Esophagus muscularis mucosa (tissue), 4 donors: ENCODE measurements around the gene LRFN3. TPM values are rescaled to one million over a fixed set of nuclear protein-coding genes. Genes with fewer than 3 reads are reported as not detected.

ENCODE experiments used
- DNase-seq: peaks from one replicate; pipeline ENCODE4 v3.0.0-alpha.2; 2017; ENCODE audit errors: extremely low spot score
- H3K27ac ChIP-seq, 4 donors: fragments of 200-600 bp; sonication (generic); replicated peaks in 1 of 4; 1 replicate in 3 of 4; 2 replicates in 1 of 4; pipeline ENCODE4 v1.5.1; 2016 to 2019; ENCODE audit warnings: mild to moderate bottlenecking in 1 of 4
- H3K27me3 ChIP-seq, 4 donors: fragments of 200-600 bp; sonication (generic); one replicate each; pipeline versions ENCODE4 v1.5.1 to v1.6.0; 2016 to 2019
- H3K36me3 ChIP-seq, 4 donors: fragments of 200-600 bp; sonication (generic); one replicate each; pipeline ENCODE4 v1.5.1; 2016 to 2019
- H3K4me1 ChIP-seq, 4 donors: fragments of 200-600 bp; sonication (generic); one replicate each; pipeline ENCODE4 v1.5.1; 2016 to 2019
- H3K4me3 ChIP-seq, 4 donors: fragments of 200-600 bp; sonication (generic); 1 replicate in 2 of 4; 2 replicates in 2 of 4; pipeline ENCODE4 v1.5.1; 2016 to 2019; ENCODE audit warnings: mild to moderate bottlenecking in 4 of 4, moderate library complexity in 1 of 4
- H3K9me3 ChIP-seq, 4 donors: fragments of 200-600 bp; sonication (generic); 1 replicate in 3 of 4; 2 replicates in 1 of 4; pipeline ENCODE4 v1.5.1; 2016 to 2019
- CTCF ChIP-seq, 3 experiments: fragments of 200-600 bp in 2 of 3; fragments of 450-650 bp in 1 of 3; sonication (generic) in 2 of 3; IDR thresholded peaks; one replicate each; pipeline ENCODE4 v1.5.1; 2017 to 2019; ENCODE audit warnings: antibody characterized with exemption in 3 of 3, mild to moderate bottlenecking in 2 of 3, moderate library complexity in 1 of 3
- EP300 ChIP-seq: sonication (generic); formaldehyde crosslinking; IDR thresholded peaks from one replicate; pipeline ENCODE4 v1.6.1; 2017; ENCODE audit warnings: antibody characterized with exemption
- POLR2A ChIP-seq: fragments of 450-650 bp; IDR thresholded peaks from one replicate; pipeline ENCODE4 v1.6.1; 2017; ENCODE audit warnings: antibody characterized with exemption, moderate library complexity, mild to moderate bottlenecking, low read depth
- POLR2AphosphoS5 ChIP-seq, 2 donors: sonication (generic); formaldehyde crosslinking; IDR thresholded peaks; one replicate each; pipeline ENCODE4 v1.6.1; 2017; ENCODE audit warnings: antibody characterized with exemption in 2 of 2
- WGBS: methylation state at CpG from one replicate; pipeline ENCODE4 v1.1.5; 2018; 5-methylcytosine and 5-hydroxymethylcytosine counted together
- intact Hi-C: fragments of 100-400 bp; cut with DNase I; formaldehyde crosslinking; loops from one replicate; pipeline ENCODE4 v1.15.1; 2023
- total RNA-seq, 4 donors: library from RNA; depleted of rRNA; stranded (reverse); fragments of >200 nt; gene quantifications; one replicate each; pipeline versions ENCODE4 v1.1.0 to v1.2.1, GENCODE V29; 2016

LRFN3 gene
- total RNA-seq, 4 donors from 2014 or later, result 7.5 to 22.6 (median 15.3) TPM

DNA sequence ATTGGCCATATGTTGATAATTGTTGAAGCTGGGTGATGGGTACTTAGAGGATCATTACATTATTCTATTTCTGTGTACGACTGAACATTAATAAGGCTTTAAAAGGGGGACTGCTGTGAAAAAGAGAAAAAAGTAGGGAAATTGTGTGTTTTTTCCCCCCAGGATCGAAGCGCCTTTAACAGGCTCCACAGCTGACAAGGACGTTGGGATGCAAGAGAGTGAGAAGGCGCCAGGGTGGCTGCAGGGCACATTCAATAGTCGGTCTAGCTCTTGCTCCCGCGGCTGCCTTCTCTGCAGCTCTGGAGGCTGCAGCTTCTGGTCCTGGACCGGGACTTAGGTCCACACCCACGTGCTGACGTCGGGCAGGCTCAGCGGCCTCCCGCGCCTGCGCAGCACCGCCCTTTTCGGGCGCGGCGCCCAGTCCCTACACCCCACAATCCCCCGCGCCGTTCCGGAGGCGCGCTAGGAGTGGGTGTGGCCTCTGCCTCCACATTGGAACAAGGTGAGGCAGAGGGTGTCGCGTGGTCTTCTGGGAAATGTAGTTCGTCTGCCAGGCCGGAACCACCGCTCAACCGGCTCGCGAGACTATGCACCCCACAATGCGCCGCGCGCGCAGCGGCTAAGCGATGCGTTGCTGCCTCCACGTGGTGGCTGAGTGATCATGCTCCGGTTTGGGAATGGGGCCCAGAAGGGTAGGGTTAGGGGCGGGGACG is 4.9 kb upstream of the LRFN3 start:
- intact Hi-C loops, result loop anchor here (1.0 to 5.0 kb wide), 3 partner anchors 34 to 239 kb away; no protein-coding TSS in a partner anchor
- Histone ChIP-seq H3K4me3 (peak overlapping the region in 3 of 4 donors; percentile 14 to 24 (median 24)), H3K27me3 (no peaks in the 10 kb centered on the region), H3K36me3 (no peaks in the 10 kb centered on the region), H3K27ac (peak overlapping the region; percentile 55 to 80 (median 66)), H3K4me1 (peaks cover 13 to 25% (median 22%) of the 10 kb centered on the region in 4 donors), H3K9me3 (no peaks in the 10 kb centered on the region)
- TF ChIP-seq POLR2A, result no peak
- peak; percentile 85 to 99 (median 97) for TF ChIP-seq CTCF (IDR thresholded peaks at IDR 0.05)
- TF ChIP-seq EP300, result no peak
- peak; percentile 97 to 100 for TF ChIP-seq POLR2AphosphoS5 (IDR thresholded peaks at IDR 0.05)
- WGBS, result under 1% methylated on average over 10 of the region's 47 CpGs
- DNase-seq, result peak; percentile 100

GRCh38 chr19:35931874-35932202 is 4.3 kb upstream of the LRFN3 start:
- Histone ChIP-seq H3K4me1 (peaks cover 15 to 30% (median 26%) of the 10 kb centered on the region in 4 donors), H3K27me3 (no peaks in the 10 kb centered on the region), H3K4me3 (peak overlapping the region in 2 of 4 donors; percentile 10 to 24), H3K9me3 (no peaks in the 10 kb centered on the region), H3K27ac (no peak overlapping the region), H3K36me3 (no peaks in the 10 kb centered on the region)
- intact Hi-C loops, result loop anchor here (1.0 to 5.0 kb wide), 3 partner anchors 35 to 240 kb away; no protein-coding TSS in a partner anchor
- no peak for TF ChIP-seq POLR2A
- no peak for TF ChIP-seq EP300
- no peak for TF ChIP-seq CTCF (IDR thresholded peaks at IDR 0.05)
- no peak for TF ChIP-seq POLR2AphosphoS5 (IDR thresholded peaks at IDR 0.05)
- no peak for DNase-seq
- WGBS, result 7% methylated on average over 8 of the region's 9 CpGs

- 49% methylated on average over 4 of the region's 7 CpGs for WGBS
- no peaks in the 10 kb centered on the region for H3K27me3 ChIP-seq
- no peaks in the 10 kb centered on the region for H3K9me3 ChIP-seq
- no peak overlapping the region for H3K27ac ChIP-seq
- DNase-seq, result no peak
- H3K4me3 ChIP-seq, result no peak overlapping the region
- peaks cover 21 to 36% (median 32%) of the 10 kb centered on the region in 4 donors for H3K4me1 ChIP-seq
- no peaks in the 10 kb centered on the region for H3K36me3 ChIP-seq
- intact Hi-C loops, result loop anchor here (5.0 kb wide), 2 partner anchors 35 to 240 kb away; no protein-coding TSS in a partner anchor
- TF ChIP-seq POLR2AphosphoS5 (IDR thresholded peaks at IDR 0.05) (no peak), POLR2A (no peak), EP300 (no peak), CTCF (IDR thresholded peaks at IDR 0.05) (no peak)
Observed at GRCh38 chr19:35932291-35932936, 3.8 kb upstream of the LRFN3 start.

- H3K9me3 ChIP-seq, result no peaks in the 10 kb centered on the region
- H3K4me3 ChIP-seq, result peak overlapping the region; percentile 71 to 87 (median 81)
- TF ChIP-seq EP300, result no peak
- no peak for TF ChIP-seq CTCF (IDR thresholded peaks at IDR 0.05)
- TF ChIP-seq POLR2AphosphoS5 (IDR thresholded peaks at IDR 0.05), result no peak
- TF ChIP-seq POLR2A, result no peak
- H3K27ac ChIP-seq, result peak overlapping the region; percentile 84 to 91 (median 90)
- no peak for DNase-seq
- H3K27me3 ChIP-seq, result no peaks in the 10 kb centered on the region
- 60% methylated on average over 3 of the region's 11 CpGs for WGBS
- intact Hi-C loops, result no loop called here
- peaks cover 22 to 44% (median 42%) of the 10 kb centered on the region in 4 donors for H3K4me1 ChIP-seq
- peaks cover 12 to 30% (median 19%) of the 10 kb centered on the region in 4 donors for H3K36me3 ChIP-seq
Observed at GRCh38 chr19:35936738-35937268, 629 bp downstream of the LRFN3 start.
